K562 (cell line): ENCODE data around the gene FAM167B. TPM values are rescaled to one million over a fixed set of nuclear protein-coding genes. Genes with fewer than 3 reads are reported as not detected.

ENCODE experiments used
- ARNT ChIP-seq, 2 experiments: fragments of 450-650 bp; IDR thresholded peaks; 2 replicates each; pipeline ENCODE4 v1.6.1; 2016; ENCODE audit warnings: mild to moderate bottlenecking in 1 of 2
- CBFA2T3 ChIP-seq: fragments of 450-650 bp; IDR thresholded peaks from 2 replicates; pipeline ENCODE4 v1.6.1; 2017
- CBX8 ChIP-seq: fragments of 200-600 bp; sonication (generic); IDR thresholded peaks from 2 replicates; pipeline ENCODE4 v1.6.1; 2012; ENCODE audit warnings: borderline replicate concordance, mixed run types, low read depth, mild to moderate bottlenecking, moderate library complexity, mixed read lengths, low read length, control low read depth, inconsistent platforms; ENCODE audit not compliant: poor library complexity, severe bottlenecking; ENCODE audit errors: extremely low read depth
- ILK ChIP-seq: fragments of 450-650 bp; IDR thresholded peaks from 2 replicates; pipeline ENCODE4 v1.6.1; 2016; ENCODE audit warnings: missing genetic modification characterization, low read depth, mild to moderate bottlenecking, missing compliant biosample characterization, moderate library complexity, borderline replicate concordance
- MCM3 ChIP-seq: fragments of 450-650 bp; IDR thresholded peaks from 2 replicates; pipeline ENCODE4 v1.6.1; 2016
- NCOA6 ChIP-seq: fragments of 450-650 bp; IDR thresholded peaks from 2 replicates; pipeline ENCODE4 v1.6.1; 2017; ENCODE audit warnings: mild to moderate bottlenecking
- NFRKB ChIP-seq: fragments of 450-650 bp; IDR thresholded peaks from 2 replicates; pipeline ENCODE4 v1.6.1; 2016; ENCODE audit warnings: low read depth
- PCBP2 ChIP-seq: fragments of 200-400 bp; formaldehyde crosslinking; IDR thresholded peaks from 2 replicates; pipeline ENCODE4 v1.6.1; 2018; ENCODE audit warnings: low read length, low read depth, mild to moderate bottlenecking, moderate library complexity; ENCODE audit not compliant: poor library complexity, severe bottlenecking
- POLR2H ChIP-seq: IDR thresholded peaks from 2 replicates; pipeline ENCODE4 v1.6.1; 2016; ENCODE audit warnings: missing genetic modification characterization, low read depth, mild to moderate bottlenecking, control low read depth, missing compliant biosample characterization, moderate library complexity
- RBM39 ChIP-seq: fragments of 200-400 bp; formaldehyde crosslinking; optimal IDR thresholded peaks from 2 replicates; pipeline ENCODE3; 2018; ENCODE audit warnings: low read depth, low read length
- REST ChIP-seq, 2 experiments: fragments of 450-650 bp; formaldehyde crosslinking in 1 of 2; IDR thresholded peaks; 2 replicates each; pipeline versions ENCODE4 v1.4.0 to v1.6.1; 2014 to 2020; ENCODE audit warnings: mild to moderate bottlenecking in 2 of 2, borderline replicate concordance in 1 of 2, low read depth in 1 of 2
- RUNX1 ChIP-seq: sonication (generic); IDR thresholded peaks from 2 replicates; pipeline ENCODE4 v1.6.1; 2016; ENCODE audit warnings: antibody characterized with exemption, low read depth
- TARDBP ChIP-seq: fragments of 450-650 bp; IDR thresholded peaks from 2 replicates; pipeline ENCODE4 v1.6.1; 2016
- TSHZ1 ChIP-seq: fragments of 250-450 bp; sonication (Bioruptor Pico); IDR thresholded peaks from 2 replicates; pipeline ENCODE4 v1.4.0; 2020; ENCODE audit warnings: mild to moderate bottlenecking, moderate library complexity
- YBX1 ChIP-seq: fragments of 450-650 bp; IDR thresholded peaks from 2 replicates; pipeline ENCODE4 v1.7.1; 2016; ENCODE audit warnings: mild to moderate bottlenecking
- ZKSCAN1 ChIP-seq: fragments of 150-350 bp; IDR thresholded peaks from 2 replicates; pipeline ENCODE4 v1.6.1; 2016; ENCODE audit warnings: low read depth, low read length
- ZNF174 ChIP-seq: fragments of 250-450 bp; sonication (Bioruptor Pico); IDR thresholded peaks from 2 replicates; pipeline ENCODE4 v1.4.0; 2020; ENCODE audit warnings: mild to moderate bottlenecking
- ZNF79 ChIP-seq: fragments of 250-450 bp; sonication (Bioruptor Pico); IDR thresholded peaks from 2 replicates; pipeline ENCODE4 v1.4.0; 2020; ENCODE audit warnings: low read depth, mild to moderate bottlenecking, moderate library complexity
- polyA plus RNA-seq, 8 experiments: library from polyadenylated mRNA; depleted of rRNA in 4 of 8; stranded (reverse) in 5 of 8; unstranded in 3 of 8; fragments of >200 nt; fragmentation: Nextera tagmentation in 2 of 8; fragmentation: Illumina TruSeq in 1 of 8; extraction: Ambion mirVana in 2 of 8; extraction: Trizol in 1 of 8; gene quantifications; 2 replicates each; pipeline versions ENCODE4 v1.2.1 to v1.2.3, GENCODE V29; 2011 to 2014; ENCODE audit warnings: inconsistent platforms in 1 of 8, missing spikeins in 1 of 8
- total RNA-seq, 7 experiments: library from RNA; depleted of rRNA in 6 of 7; stranded (reverse); fragments of >200 nt in 6 of 7; fragmentation: Illumina TruSeq in 2 of 7; extraction: Trizol in 2 of 7; gene quantifications; 2 replicates each; pipeline versions ENCODE4 v1.2.1 to v1.2.3, GENCODE V29; 2011 to 2021; ENCODE audit warnings: low replicate concordance in 1 of 7

The FAM167B gene
- total and polyA plus RNA-seq, 9 of the 15 experiments (the other 6 are each of a cell fraction or from before 2014, with no cell fraction given), result not detected

GRCh38 chr1:32221980-32222755 lies 24.9 kb upstream of the FAM167B start, which contains the start of the genes EIF3I and TMEM234 (continued):
- TF ChIP-seq YBX1 (no peak), REST (IDR thresholded peaks at IDR 0.05; ENCODE audit: borderline replicate concordance) (no peak), REST (CRISPR knock-in tag; IDR thresholded peaks at IDR 0.05; ENCODE audit: low read depth) (no peak), CBX8 (no peak), ZNF174 (CRISPR knock-in tag) (no peak), ARNT (IDR thresholded peaks at IDR 0.05) (no peak), NCOA6 (no peak), PCBP2 (no peak), RUNX1 (no peak), POLR2H (tag) (no peak; the same call in 1 of the 2 replicates), ILK (tag) (no peak), CBFA2T3 (no peak), NFRKB (peak; percentile 74; the same call in 1 of the 2 replicates), TSHZ1 (CRISPR knock-in tag) (no peak), MCM3 (no peak), ZNF79 (CRISPR knock-in tag) (no peak), TARDBP (no peak), RBM39 (no peak), ZKSCAN1 (no peak)
